Stimulated activated CD4-positive, alpha-beta T cell treated with anti-CD3 and anti-CD28 coated beads, Interleukin-12 subunit alpha, Interleukin-12 subunit beta, amount 100 ng/mL, for 48 hours (primary cell): ENCODE measurements around the gene C1QTNF9.
"Not testable (repeated sequence)": the region's sequence is repeated elsewhere in the genome, so short reads cannot be mapped to it uniquely, and the experiment has no call there.

Source experiments
- DNase-seq, 3 donors: peaks; one replicate each; pipeline ENCODE4 v3.0.0-alpha.2; 2020; ENCODE audit warnings: low read depth in 2 of 3, low spot score in 1 of 3

C1QTNF9 gene

GRCh38 chr13:24319641-24320040 is 10.3 kb downstream of the C1QTNF9 start:
- DNase-seq: not testable (repeated sequence)

GRCh38 chr13:24321416-24321815 is 12.0 kb downstream of the C1QTNF9 start:
- not testable (repeated sequence) for DNase-seq

GRCh38 chr13:24322470-24322869 is 13.1 kb downstream of the C1QTNF9 start:
- not testable (repeated sequence) for DNase-seq

- DNase-seq: no peak
These were observed 13.8 kb downstream of the C1QTNF9 start for GRCh38 chr13:24323036-24323738.

GRCh38 chr13:24323739-24324075 is 14.3 kb downstream of the C1QTNF9 start:
- DNase-seq: no peak

- DNase-seq: not testable (repeated sequence)
These were observed 18.2 kb downstream of the C1QTNF9 start for GRCh38 chr13:24327598-24327997.

- DNase-seq: no peak
These were observed 18.8 kb downstream of the C1QTNF9 start for GRCh38 chr13:24328145-24328544.

- no peak for DNase-seq
These were observed 29.3 kb downstream of the C1QTNF9 start for GRCh38 chr13:24338721-24339120.

- no peak for DNase-seq
These were observed 30.7 kb downstream of the C1QTNF9 start for GRCh38 chr13:24339937-24340607.

GRCh38 chr13:24340608-24340955 is 31.2 kb downstream of the C1QTNF9 start:
- no peak for DNase-seq

GRCh38 chr13:24341439-24341838 is 32.1 kb downstream of the C1QTNF9 start:
- no peak for DNase-seq

- no peak for DNase-seq
These were observed 39.0 kb downstream of the C1QTNF9 start for GRCh38 chr13:24348385-24348784.

- no peak for DNase-seq
These were observed 39.6 kb downstream of the C1QTNF9 start for GRCh38 chr13:24348797-24349515.

- not testable (repeated sequence) for DNase-seq
These were observed 40.6 kb downstream of the C1QTNF9 start for GRCh38 chr13:24349778-24350664.

GRCh38 chr13:24351423-24351822 is 42.0 kb downstream of the C1QTNF9 start:
- DNase-seq: no peak

GRCh38 chr13:24353736-24354135 is 44.4 kb downstream of the C1QTNF9 start:
- DNase-seq: no peak

- DNase-seq: no peak
These were observed 45.7 kb downstream of the C1QTNF9 start for GRCh38 chr13:24355103-24355502.

- DNase-seq: no peak
These were observed 46.9 kb downstream of the C1QTNF9 start for GRCh38 chr13:24356270-24356669.

- no peak for DNase-seq
These were observed 47.5 kb downstream of the C1QTNF9 start for GRCh38 chr13:24356837-24357236.

GRCh38 chr13:24357756-24358155 is 48.4 kb downstream of the C1QTNF9 start:
- DNase-seq: no peak

- DNase-seq: not testable (repeated sequence)
These were observed 49.5 kb downstream of the C1QTNF9 start for GRCh38 chr13:24358836-24359235.
